IMR-90 (cell line): ENCODE data around the gene EDC4.

Source experiments
- BHLHE40 ChIP-seq: fragments of 150-350 bp; IDR thresholded peaks from 2 replicates; pipeline ENCODE4 v1.6.1; 2016; ENCODE audit warnings: mild to moderate bottlenecking, low read depth, low read length
- CEBPB ChIP-seq: IDR thresholded peaks from 2 replicates; pipeline ENCODE4 v1.6.1; 2012; ENCODE audit warnings: low read depth, low read length, improper control_type of control experiment
- CHD1 ChIP-seq: IDR thresholded peaks from 2 replicates; pipeline ENCODE4 v1.6.1; 2012; ENCODE audit warnings: low read depth, low read length, improper control_type of control experiment
- FOS ChIP-seq: fragments of 150-350 bp; IDR thresholded peaks from 2 replicates; pipeline ENCODE4 v1.6.1; 2016; ENCODE audit warnings: low read depth, low read length
- MAFK ChIP-seq: IDR thresholded peaks from 2 replicates; pipeline ENCODE4 v1.6.1; 2012; ENCODE audit warnings: low read depth, low read length, improper control_type of control experiment
- MAZ ChIP-seq: IDR thresholded peaks from 2 replicates; pipeline ENCODE4 v1.6.1; 2012; ENCODE audit warnings: low read depth, mild to moderate bottlenecking, low read length, improper control_type of control experiment, moderate library complexity, borderline replicate concordance
- MXI1 ChIP-seq: IDR thresholded peaks from 2 replicates; pipeline ENCODE4 v1.6.1; 2012; ENCODE audit warnings: low read depth, mild to moderate bottlenecking, low read length, moderate library complexity, borderline replicate concordance
- POLR2A ChIP-seq: IDR thresholded peaks from 2 replicates; pipeline ENCODE4 v1.6.1; 2012; ENCODE audit warnings: mild to moderate bottlenecking, low read depth, low read length
- RAD21 ChIP-seq: IDR thresholded peaks from 2 replicates; pipeline ENCODE4 v1.6.1; 2012; ENCODE audit warnings: low read length, improper control_type of control experiment
- RCOR1 ChIP-seq: IDR thresholded peaks from 2 replicates; pipeline ENCODE4 v1.6.1; 2012; ENCODE audit warnings: mild to moderate bottlenecking, low read length, improper control_type of control experiment; ENCODE audit not compliant: insufficient replicate concordance
- RFX5 ChIP-seq: IDR thresholded peaks from 2 replicates; pipeline ENCODE4 v1.8.0; 2012; ENCODE audit warnings: low read depth, mild to moderate bottlenecking, low read length, moderate library complexity
- TF ChIP-seq, protein P1 (sequence below): conservative IDR thresholded peaks from 2 replicates; pipeline ENCODE4 v1.5.1; 2012; ENCODE audit warnings: mild to moderate bottlenecking, low read depth, low read length, improper control_type of control experiment
- TF ChIP-seq, protein P2 (sequence below): fragments of 150-350 bp; IDR thresholded peaks from 2 replicates; pipeline ENCODE4 v1.6.1; 2017; ENCODE audit warnings: mild to moderate bottlenecking, antibody characterized with exemption, low read length, low read depth
- TF ChIP-seq, protein P3 (sequence below): fragments of 150-350 bp; IDR thresholded peaks from 2 replicates; pipeline ENCODE4 v1.6.1; 2016; ENCODE audit warnings: low read depth, mild to moderate bottlenecking, low read length, moderate library complexity, borderline replicate concordance

DNA sequence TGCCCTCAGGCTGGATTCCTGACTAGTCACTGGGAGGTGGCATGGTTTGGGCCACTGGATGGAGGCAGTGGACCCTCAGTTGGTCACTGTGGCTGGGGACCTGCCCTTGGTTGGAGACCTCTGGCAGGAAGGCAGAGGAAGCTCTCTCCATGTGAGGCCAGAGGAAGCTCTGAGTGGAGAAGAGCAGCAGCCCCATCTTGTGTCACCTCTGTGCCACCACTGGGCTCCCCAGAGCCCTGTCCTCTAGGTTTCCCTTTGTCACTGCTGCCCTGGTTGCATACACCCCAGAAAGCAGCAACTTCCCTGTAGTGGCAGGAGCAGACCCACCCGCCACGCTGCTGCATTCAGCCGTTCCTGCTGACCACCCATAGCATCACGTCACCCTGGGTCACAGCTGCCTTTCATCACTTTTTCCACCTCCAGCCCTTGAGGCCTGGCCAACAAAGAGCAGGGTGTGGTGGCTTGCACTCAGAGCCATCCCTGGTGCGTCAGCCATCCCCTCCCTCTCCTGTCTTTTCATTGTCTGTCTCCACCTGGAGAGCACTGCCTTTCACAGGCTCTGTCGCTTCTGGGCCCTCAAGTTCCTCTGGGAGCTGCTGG, 46.9 kb downstream of the EDC4 start:
- TF ChIP-seq, protein P1, sequence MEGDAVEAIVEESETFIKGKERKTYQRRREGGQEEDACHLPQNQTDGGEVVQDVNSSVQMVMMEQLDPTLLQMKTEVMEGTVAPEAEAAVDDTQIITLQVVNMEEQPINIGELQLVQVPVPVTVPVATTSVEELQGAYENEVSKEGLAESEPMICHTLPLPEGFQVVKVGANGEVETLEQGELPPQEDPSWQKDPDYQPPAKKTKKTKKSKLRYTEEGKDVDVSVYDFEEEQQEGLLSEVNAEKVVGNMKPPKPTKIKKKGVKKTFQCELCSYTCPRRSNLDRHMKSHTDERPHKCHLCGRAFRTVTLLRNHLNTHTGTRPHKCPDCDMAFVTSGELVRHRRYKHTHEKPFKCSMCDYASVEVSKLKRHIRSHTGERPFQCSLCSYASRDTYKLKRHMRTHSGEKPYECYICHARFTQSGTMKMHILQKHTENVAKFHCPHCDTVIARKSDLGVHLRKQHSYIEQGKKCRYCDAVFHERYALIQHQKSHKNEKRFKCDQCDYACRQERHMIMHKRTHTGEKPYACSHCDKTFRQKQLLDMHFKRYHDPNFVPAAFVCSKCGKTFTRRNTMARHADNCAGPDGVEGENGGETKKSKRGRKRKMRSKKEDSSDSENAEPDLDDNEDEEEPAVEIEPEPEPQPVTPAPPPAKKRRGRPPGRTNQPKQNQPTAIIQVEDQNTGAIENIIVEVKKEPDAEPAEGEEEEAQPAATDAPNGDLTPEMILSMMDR, result 0 out of 2 replicates have a peak, but pooled peaks have one; percentile 11
- TF ChIP-seq, protein P2, sequence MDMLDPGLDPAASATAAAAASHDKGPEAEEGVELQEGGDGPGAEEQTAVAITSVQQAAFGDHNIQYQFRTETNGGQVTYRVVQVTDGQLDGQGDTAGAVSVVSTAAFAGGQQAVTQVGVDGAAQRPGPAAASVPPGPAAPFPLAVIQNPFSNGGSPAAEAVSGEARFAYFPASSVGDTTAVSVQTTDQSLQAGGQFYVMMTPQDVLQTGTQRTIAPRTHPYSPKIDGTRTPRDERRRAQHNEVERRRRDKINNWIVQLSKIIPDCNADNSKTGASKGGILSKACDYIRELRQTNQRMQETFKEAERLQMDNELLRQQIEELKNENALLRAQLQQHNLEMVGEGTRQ, result no peak
- TF ChIP-seq BHLHE40 (no peak), RAD21 (no peak), MXI1 (no peak), CEBPB (no peak), POLR2A (no peak), MAZ (no peak), RCOR1 (no peak), RFX5 (no peak), CHD1 (no peak), MAFK (no peak), FOS (no peak)
- TF ChIP-seq, protein P3, sequence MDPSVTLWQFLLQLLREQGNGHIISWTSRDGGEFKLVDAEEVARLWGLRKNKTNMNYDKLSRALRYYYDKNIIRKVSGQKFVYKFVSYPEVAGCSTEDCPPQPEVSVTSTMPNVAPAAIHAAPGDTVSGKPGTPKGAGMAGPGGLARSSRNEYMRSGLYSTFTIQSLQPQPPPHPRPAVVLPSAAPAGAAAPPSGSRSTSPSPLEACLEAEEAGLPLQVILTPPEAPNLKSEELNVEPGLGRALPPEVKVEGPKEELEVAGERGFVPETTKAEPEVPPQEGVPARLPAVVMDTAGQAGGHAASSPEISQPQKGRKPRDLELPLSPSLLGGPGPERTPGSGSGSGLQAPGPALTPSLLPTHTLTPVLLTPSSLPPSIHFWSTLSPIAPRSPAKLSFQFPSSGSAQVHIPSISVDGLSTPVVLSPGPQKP, result no peak
